ENCODE measurements around the gene GRK5. TPM values are rescaled to one million over a fixed set of nuclear protein-coding genes. Genes with fewer than 3 reads are reported as not detected.

GRK5 gene
- total RNA-seq, 1 experiment from 2014 or later, result 2.3 TPM

DNA sequence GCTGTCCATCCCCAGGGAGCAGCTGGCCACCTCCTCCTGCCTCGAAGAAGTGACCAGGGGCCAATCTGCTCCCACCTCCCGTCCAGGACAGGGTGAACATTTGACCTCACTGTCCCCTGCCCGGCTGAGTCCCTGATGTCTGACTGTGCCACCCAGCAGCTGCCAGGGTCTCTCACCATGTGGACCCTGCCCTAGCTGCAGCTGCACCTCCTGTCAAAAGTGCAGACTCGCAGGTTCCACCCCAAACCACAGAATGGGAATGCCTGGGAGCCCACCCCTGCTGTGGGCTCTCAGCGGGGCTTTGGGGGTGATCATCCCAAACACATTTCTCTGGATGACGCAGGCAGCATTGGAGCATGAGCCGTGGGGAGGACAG, 249.1 kb downstream of the GRK5 start:
- Mint-ChIP-seq H3K9me3 (no peaks in the 10 kb centered on the region), H3K27me3 (ENCODE audit: low read depth) (no peaks in the 10 kb centered on the region), H3K36me3 (no peaks in the 10 kb centered on the region), H3K4me3 (no peak overlapping the region), H3K4me1 (peaks cover 7% of the 10 kb centered on the region; the same call in 1 of the 2 replicates), H3K27ac (no peak overlapping the region)
- ChIA-PET POLR2A (no interaction called here), CTCF (interaction anchor here (1.2 to 3.6 kb wide), 4 partner anchors 11 to 250 kb away, joined by 3 to 23 read pairs (median 4); no protein-coding TSS in a partner anchor)
- no peak for ATAC-seq
- DNase-seq (ENCODE audit: low spot score), result no peak
- TF ChIP-seq, protein P1, sequence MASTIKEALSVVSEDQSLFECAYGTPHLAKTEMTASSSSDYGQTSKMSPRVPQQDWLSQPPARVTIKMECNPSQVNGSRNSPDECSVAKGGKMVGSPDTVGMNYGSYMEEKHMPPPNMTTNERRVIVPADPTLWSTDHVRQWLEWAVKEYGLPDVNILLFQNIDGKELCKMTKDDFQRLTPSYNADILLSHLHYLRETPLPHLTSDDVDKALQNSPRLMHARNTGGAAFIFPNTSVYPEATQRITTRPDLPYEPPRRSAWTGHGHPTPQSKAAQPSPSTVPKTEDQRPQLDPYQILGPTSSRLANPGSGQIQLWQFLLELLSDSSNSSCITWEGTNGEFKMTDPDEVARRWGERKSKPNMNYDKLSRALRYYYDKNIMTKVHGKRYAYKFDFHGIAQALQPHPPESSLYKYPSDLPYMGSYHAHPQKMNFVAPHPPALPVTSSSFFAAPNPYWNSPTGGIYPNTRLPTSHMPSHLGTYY (CRISPR knock-in tag; IDR thresholded peaks at IDR 0.05), result no peak
- TF ChIP-seq ESRRA (CRISPR knock-in tag; IDR thresholded peaks at IDR 0.05; ENCODE audit: borderline replicate concordance) (no peak), GTF2I (CRISPR knock-in tag; conservative IDR thresholded peaks at IDR 0.05) (no peak), PRRX2 (CRISPR knock-in tag; IDR thresholded peaks at IDR 0.05) (no peak), ZNF416 (CRISPR knock-in tag; IDR thresholded peaks at IDR 0.05) (no peak)

DNA sequence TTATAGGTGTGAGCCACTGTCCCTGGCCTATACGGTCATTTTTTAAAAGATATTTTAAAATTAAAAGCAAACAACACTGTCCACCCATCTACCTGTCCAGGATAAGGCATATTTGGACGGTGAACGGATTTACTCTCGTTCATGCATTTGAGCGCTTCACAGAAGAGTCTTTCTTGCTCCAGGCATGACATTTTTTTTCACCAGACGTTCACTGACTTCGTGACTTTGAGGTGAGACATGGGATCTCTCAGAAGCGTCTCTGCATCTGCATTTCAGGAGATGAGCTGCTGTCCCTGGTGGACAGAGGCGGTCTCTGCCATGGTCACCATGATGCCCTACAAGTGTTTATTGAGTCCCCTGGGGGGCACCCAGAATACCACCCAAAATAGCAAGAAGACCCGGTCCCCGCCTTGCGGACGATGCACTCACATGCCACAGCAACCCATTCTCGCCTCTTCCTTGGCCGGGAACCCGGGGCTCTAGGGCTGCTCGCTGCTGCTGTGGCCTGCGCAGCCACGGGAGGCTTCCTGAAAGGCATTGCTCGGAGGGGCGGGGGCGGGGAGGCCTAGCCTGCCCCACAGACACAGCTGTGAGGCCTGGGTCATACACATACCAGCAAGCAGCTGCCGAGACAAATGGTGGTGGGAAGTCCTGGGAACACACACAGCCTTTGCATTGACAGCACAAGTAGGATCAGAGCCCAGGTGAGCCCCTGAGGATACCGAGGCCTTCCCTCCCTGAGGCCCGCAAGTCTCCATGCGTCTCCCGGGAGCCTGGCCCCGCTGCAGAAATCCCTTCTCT, 250.8 kb downstream of the GRK5 start:
- TF ChIP-seq, protein P2, sequence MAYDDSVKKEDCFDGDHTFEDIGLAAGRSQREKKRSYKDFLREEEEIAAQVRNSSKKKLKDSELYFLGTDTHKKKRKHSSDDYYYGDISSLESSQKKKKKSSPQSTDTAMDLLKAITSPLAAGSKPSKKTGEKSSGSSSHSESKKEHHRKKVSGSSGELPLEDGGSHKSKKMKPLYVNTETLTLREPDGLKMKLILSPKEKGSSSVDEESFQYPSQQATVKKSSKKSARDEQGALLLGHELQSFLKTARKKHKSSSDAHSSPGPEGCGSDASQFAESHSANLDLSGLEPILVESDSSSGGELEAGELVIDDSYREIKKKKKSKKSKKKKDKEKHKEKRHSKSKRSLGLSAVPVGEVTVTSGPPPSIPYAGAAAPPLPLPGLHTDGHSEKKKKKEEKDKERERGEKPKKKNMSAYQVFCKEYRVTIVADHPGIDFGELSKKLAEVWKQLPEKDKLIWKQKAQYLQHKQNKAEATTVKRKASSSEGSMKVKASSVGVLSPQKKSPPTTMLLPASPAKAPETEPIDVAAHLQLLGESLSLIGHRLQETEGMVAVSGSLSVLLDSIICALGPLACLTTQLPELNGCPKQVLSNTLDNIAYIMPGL (CRISPR knock-in tag; IDR thresholded peaks at IDR 0.05), result no peak
- H3K4me1 Mint-ChIP-seq, result peaks cover 7% of the 10 kb centered on the region; the same call in 1 of the 2 replicates
- ChIA-PET POLR2A (interaction anchor here (0.6 kb wide), 1 partner anchor 35 kb away, joined by 4 read pairs; no protein-coding TSS in a partner anchor), CTCF (interaction anchor here (0.7 to 3.6 kb wide), 6 partner anchors 9 to 260 kb away, joined by 3 to 23 read pairs (median 6); no protein-coding TSS in a partner anchor)
- DNase-seq (ENCODE audit: low spot score), result no peak
- H3K4me3 Mint-ChIP-seq, result no peak overlapping the region
- peaks cover 11% of the 10 kb centered on the region for H3K9me3 Mint-ChIP-seq
- no peak; the same call in 1 of the 2 replicates for ATAC-seq
- H3K27ac Mint-ChIP-seq, result no peak overlapping the region
- H3K36me3 Mint-ChIP-seq, result peaks cover 3% of the 10 kb centered on the region
- no peaks in the 10 kb centered on the region for H3K27me3 Mint-ChIP-seq (ENCODE audit: low read depth)

DNA sequence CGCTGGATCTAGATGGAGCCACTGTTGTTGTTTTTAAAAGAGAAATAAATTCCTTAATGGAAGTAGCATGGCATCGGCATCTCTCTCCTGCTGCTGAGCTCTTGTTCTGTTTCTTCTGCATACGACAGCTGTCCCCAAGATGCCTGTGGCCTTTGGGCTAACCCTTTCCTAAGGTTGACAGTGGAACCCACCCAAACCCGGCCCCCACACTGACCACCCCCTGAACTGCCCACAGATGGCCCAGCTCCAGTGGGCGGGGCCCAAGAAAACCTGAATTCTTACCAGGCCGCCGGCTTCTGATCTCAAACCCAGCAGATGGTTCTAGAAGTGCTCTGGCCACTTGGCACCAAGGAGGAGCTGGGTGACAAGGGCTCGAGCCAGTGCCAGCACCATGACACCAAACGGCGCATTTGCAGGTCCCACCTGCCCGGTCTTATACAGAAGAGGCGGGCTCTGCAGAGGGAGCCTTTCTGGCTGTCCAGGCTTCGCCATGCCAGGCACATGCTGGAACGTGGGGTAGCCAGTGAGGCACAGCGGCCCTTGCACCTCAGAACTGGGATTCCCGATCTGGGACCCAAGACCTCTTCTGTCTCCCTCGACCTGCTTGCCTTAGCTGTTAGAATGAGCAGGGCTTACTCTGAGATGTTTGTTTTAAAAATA, 252.4 kb downstream of the GRK5 start:
- peaks cover 3% of the 10 kb centered on the region; the same call in 1 of the 2 replicates for H3K27me3 Mint-ChIP-seq (ENCODE audit: low read depth)
- TF ChIP-seq, protein P3, sequence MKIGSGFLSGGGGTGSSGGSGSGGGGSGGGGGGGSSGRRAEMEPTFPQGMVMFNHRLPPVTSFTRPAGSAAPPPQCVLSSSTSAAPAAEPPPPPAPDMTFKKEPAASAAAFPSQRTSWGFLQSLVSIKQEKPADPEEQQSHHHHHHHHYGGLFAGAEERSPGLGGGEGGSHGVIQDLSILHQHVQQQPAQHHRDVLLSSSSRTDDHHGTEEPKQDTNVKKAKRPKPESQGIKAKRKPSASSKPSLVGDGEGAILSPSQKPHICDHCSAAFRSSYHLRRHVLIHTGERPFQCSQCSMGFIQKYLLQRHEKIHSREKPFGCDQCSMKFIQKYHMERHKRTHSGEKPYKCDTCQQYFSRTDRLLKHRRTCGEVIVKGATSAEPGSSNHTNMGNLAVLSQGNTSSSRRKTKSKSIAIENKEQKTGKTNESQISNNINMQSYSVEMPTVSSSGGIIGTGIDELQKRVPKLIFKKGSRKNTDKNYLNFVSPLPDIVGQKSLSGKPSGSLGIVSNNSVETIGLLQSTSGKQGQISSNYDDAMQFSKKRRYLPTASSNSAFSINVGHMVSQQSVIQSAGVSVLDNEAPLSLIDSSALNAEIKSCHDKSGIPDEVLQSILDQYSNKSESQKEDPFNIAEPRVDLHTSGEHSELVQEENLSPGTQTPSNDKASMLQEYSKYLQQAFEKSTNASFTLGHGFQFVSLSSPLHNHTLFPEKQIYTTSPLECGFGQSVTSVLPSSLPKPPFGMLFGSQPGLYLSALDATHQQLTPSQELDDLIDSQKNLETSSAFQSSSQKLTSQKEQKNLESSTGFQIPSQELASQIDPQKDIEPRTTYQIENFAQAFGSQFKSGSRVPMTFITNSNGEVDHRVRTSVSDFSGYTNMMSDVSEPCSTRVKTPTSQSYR (CRISPR knock-in tag; IDR thresholded peaks at IDR 0.05), result no peak
- TF ChIP-seq, protein P4, sequence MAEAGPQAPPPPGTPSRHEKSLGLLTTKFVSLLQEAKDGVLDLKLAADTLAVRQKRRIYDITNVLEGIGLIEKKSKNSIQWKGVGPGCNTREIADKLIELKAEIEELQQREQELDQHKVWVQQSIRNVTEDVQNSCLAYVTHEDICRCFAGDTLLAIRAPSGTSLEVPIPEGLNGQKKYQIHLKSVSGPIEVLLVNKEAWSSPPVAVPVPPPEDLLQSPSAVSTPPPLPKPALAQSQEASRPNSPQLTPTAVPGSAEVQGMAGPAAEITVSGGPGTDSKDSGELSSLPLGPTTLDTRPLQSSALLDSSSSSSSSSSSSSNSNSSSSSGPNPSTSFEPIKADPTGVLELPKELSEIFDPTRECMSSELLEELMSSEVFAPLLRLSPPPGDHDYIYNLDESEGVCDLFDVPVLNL (CRISPR knock-in tag; IDR thresholded peaks at IDR 0.05; ENCODE audit: borderline replicate concordance, low read depth), result no peak
- no peak overlapping the region for H3K4me3 Mint-ChIP-seq
- H3K4me1 Mint-ChIP-seq, result no peaks in the 10 kb centered on the region
- ChIA-PET POLR2A (no interaction called here), CTCF (interaction anchor here (0.7 to 3.6 kb wide), 6 partner anchors 11 to 328 kb away, joined by 3 to 23 read pairs (median 6); no protein-coding TSS in a partner anchor)
- DNase-seq (ENCODE audit: low spot score) (no peak), ATAC-seq (no peak)
- peaks cover 15% of the 10 kb centered on the region for H3K9me3 Mint-ChIP-seq
- H3K36me3 Mint-ChIP-seq, result peaks cover 3% of the 10 kb centered on the region
- no peak overlapping the region for H3K27ac Mint-ChIP-seq
